ENCODE measurements around the gene OSTN. TPM values are rescaled to one million over a fixed set of nuclear protein-coding genes. Genes with fewer than 3 reads are reported as not detected.

OSTN gene
- total and polyA plus RNA-seq, 9 of the 15 experiments (the other 6 are each of a cell fraction or from before 2014, with no cell fraction given), result not detected

- Histone ChIP-seq H3K4me1 (replicated peaks in 1 of 2; ENCODE audit: control insufficient read depth in 2 of 2, insufficient read depth in 2 of 2, low read length in 2 of 2) (no peaks in the 10 kb centered on the region), H3K4me2 (ENCODE audit: insufficient read depth, low read length) (no peak overlapping the region), H4K20me1 (replicated peaks; ENCODE audit: control insufficient read depth, insufficient read depth, low read length) (no peaks in the 10 kb centered on the region; the same call in 1 of the 2 replicates), H3K9ac (ENCODE audit: insufficient read depth in 1 of 2, low read depth in 2 of 2, low read length in 2 of 2) (no peak overlapping the region), H3K36me3 (ENCODE audit: control insufficient read depth, insufficient read depth, low read length) (no peaks in the 10 kb centered on the region), H3K27me3 (ENCODE audit: control insufficient read depth in 2 of 2, insufficient read depth in 2 of 2, low read length in 2 of 2) (peaks cover 0 to 2% of the 10 kb centered on the region in 2 experiments; a peak in 1 of 5 replicates), H3K79me2 (ENCODE audit: control insufficient read depth, insufficient read depth, low read length) (no peaks in the 10 kb centered on the region), H3K27ac (ENCODE audit: extremely low read depth, low read depth, low read length) (no peak overlapping the region), H3K9me1 (ENCODE audit: control insufficient read depth, insufficient read depth, low read length) (no peaks in the 10 kb centered on the region), H3K4me3 (no peak overlapping the region), H3K9me3 (replicated peaks; ENCODE audit: control insufficient read depth, insufficient read depth, low read depth, low read length) (no peaks in the 10 kb centered on the region), H2AFZ (ENCODE audit: low read depth, low read length) (no peak overlapping the region)
- ChIA-PET CTCF (ENCODE audit: low intra/inter-chr PET ratio) (no interaction called here), POLR2A (no interaction called here)
- no peak for DNase-seq (ENCODE audit: extremely low read depth in 1 of 4, low spot score in 3 of 4)
- FAIRE-seq, result no peak
- ATAC-seq, result no peak
- in situ Hi-C loops (cut with MboI), result no loop called here
- intact Hi-C loops (cut with micrococcal nuclease), result no loop called here
- no TSS peak for BruUV-seq (replicated peaks)
- TF ChIP-seq ZNF232 (CRISPR knock-in tag; IDR thresholded peaks at IDR 0.05) (no peak), CBFA2T3 (IDR thresholded peaks at IDR 0.05) (no peak), ILK (tag; IDR thresholded peaks at IDR 0.05; ENCODE audit: borderline replicate concordance, low read depth) (no peak), ZNF583 (CRISPR knock-in tag; IDR thresholded peaks at IDR 0.05) (no peak), E2F8 (IDR thresholded peaks at IDR 0.05; ENCODE audit: low read depth, partially characterized antibody) (no peak), CREBBP (IDR thresholded peaks at IDR 0.05; ENCODE audit: low read depth, low read length) (no peak), CTCF (IDR thresholded peaks at IDR 0.05 in 2 of 3, conservative IDR thresholded peaks at IDR 0.05 in 1 of 3; ENCODE audit: insufficient read depth in 2 of 3, low read depth in 1 of 3, low read length in 3 of 3) (no peak), FOXK2 (conservative IDR thresholded peaks at IDR 0.05 in 1 of 2, IDR thresholded peaks at IDR 0.05 in 1 of 2; ENCODE audit: low read depth in 2 of 2) (no peak), CUX1 (CRISPR knock-in tag; IDR thresholded peaks at IDR 0.05) (no peak), ZBTB12 (CRISPR knock-in tag; IDR thresholded peaks at IDR 0.05) (no peak)
These were observed 69.7 kb downstream of the OSTN start for GRCh38 chr3:191268737-191269136.

Measured in K562 (cell line).